Lung (tissue), 16 donors: ENCODE data around the gene CLDN15. TPM values are rescaled to one million over a fixed set of nuclear protein-coding genes. Genes with fewer than 3 reads are reported as not detected.
"Not testable (repeated sequence)": the region's sequence is repeated elsewhere in the genome, so short reads cannot be mapped to it uniquely, and the experiment has no call there.

Experiments used
- ATAC-seq: fragments of 200-7000 bp; cut with Tn5 transposase; one replicate; pipeline ENCODE4 v1.9.1; 2020; ENCODE audit warnings: moderate number of reproducible peaks; ENCODE audit not compliant: insufficient read depth, low FRiP score
- DNase-seq, 3 donors: peaks; one replicate each; pipeline ENCODE4 v3.0.0-alpha.2; 2013 to 2017
- H3K27ac ChIP-seq, 2 donors: one replicate each; pipeline ENCODE4 v1.5.1; 2013; ENCODE audit warnings: mild to moderate bottlenecking in 2 of 2, moderate library complexity in 2 of 2, control low read depth in 1 of 2, inconsistent platforms in 1 of 2, low read depth in 1 of 2, low read length in 1 of 2
- H3K27me3 ChIP-seq, 3 donors: one replicate each; pipeline ENCODE4 v1.5.1; 2013; ENCODE audit warnings: low read length in 2 of 3; ENCODE audit not compliant: control insufficient read depth in 3 of 3, insufficient read depth in 3 of 3
- H3K36me3 ChIP-seq, 4 donors: one replicate each; pipeline ENCODE4 v1.5.1; 2013; ENCODE audit warnings: low read length in 4 of 4, mild to moderate bottlenecking in 1 of 4, moderate library complexity in 1 of 4; ENCODE audit not compliant: control insufficient read depth in 4 of 4, insufficient read depth in 4 of 4
- H3K4me1 ChIP-seq, 5 donors: one replicate each; pipeline ENCODE4 v1.5.1; 2013; ENCODE audit warnings: low read length in 5 of 5, mild to moderate bottlenecking in 2 of 5, moderate library complexity in 1 of 5; ENCODE audit not compliant: control insufficient read depth in 5 of 5, insufficient read depth in 5 of 5
- H3K4me3 ChIP-seq: one replicate; pipeline ENCODE4 v1.5.1; 2013; ENCODE audit warnings: mild to moderate bottlenecking, control low read depth, moderate library complexity
- H3K9ac ChIP-seq, 2 donors: one replicate each; pipeline ENCODE4 v1.5.1; 2013; ENCODE audit warnings: low read length in 2 of 2, control low read depth in 1 of 2; ENCODE audit not compliant: insufficient read depth in 1 of 2
- H3K9me3 ChIP-seq, 4 donors: one replicate each; pipeline ENCODE4 v1.5.1; 2013; ENCODE audit warnings: low read length in 3 of 4, mild to moderate bottlenecking in 1 of 4, moderate library complexity in 1 of 4; ENCODE audit not compliant: control insufficient read depth in 4 of 4, insufficient read depth in 3 of 4
- CTCF ChIP-seq: IDR thresholded peaks from 2 replicates; pipeline ENCODE4 v1.5.1; 2012; ENCODE audit warnings: mild to moderate bottlenecking; ENCODE audit errors: control extremely low read depth, extremely low read depth
- WGBS, 2 donors: extraction: QIAGEN DNeasy Blood & Tissue Kit; methylation state at CpG; one replicate each; pipeline ENCODE4 v1.1.7; 2013; 5-methylcytosine and 5-hydroxymethylcytosine counted together
- long read RNA-seq, 5 donors: transcript quantifications; one replicate each; lab custom pipeline, GENCODE V29; 2026
- polyA plus RNA-seq, 2 donors: library from polyadenylated mRNA; stranded (reverse); fragments of 200-250 nt; gene quantifications; one replicate each; pipeline ENCODE4 v1.2.1, GENCODE V29; 2013
- total RNA-seq, 2 donors: library from RNA; depleted of rRNA in 1 of 2; stranded (reverse); fragments of >200 nt in 1 of 2; gene quantifications; one replicate each; pipeline ENCODE4 v1.2.1, GENCODE V29; 2014 to 2021
- donor health status: control.
- donor health status: control.
- donor health status: Bipolar disorder and iron deficiency.
- donor health status: healthy.
- donor health status: DM: yes; HTN: yes; CAD: no.

CLDN15 gene
- total RNA-seq: 1 to 10 TPM; 5.2 to 7.3 TPM
- polyA plus RNA-seq: 1 to 10 TPM; 5.9 to 8.0 TPM
- long read RNA-seq, donor 1, partial matches to known transcripts: 0 of 5 reads
- long read RNA-seq, donor 1, other reads (novel, unspliced or antisense): 0 of 5 reads
- long read RNA-seq, donor 2, partial matches to known transcripts: 0 of 2 reads
- long read RNA-seq, donor 2, other reads (novel, unspliced or antisense): 0 of 2 reads
- long read RNA-seq, donor 3, partial matches to known transcripts: 0 of 1 reads
- long read RNA-seq, donor 3, other reads (novel, unspliced or antisense): 0 of 1 reads
- long read RNA-seq, donor 4, partial matches to known transcripts: 0 of 2 reads
- long read RNA-seq, donor 4, other reads (novel, unspliced or antisense): 0 of 2 reads
- long read RNA-seq, donor 5, partial matches to known transcripts: 0 of 1 reads
- long read RNA-seq, donor 5, other reads (novel, unspliced or antisense): 0 of 1 reads

- Histone ChIP-seq H3K36me3 (peaks cover 0 to 31% (median 10%) of the 10 kb centered on the region in 4 donors), H3K9me3 (no peaks in the 10 kb centered on the region), H3K9ac (no peak within 1 kb of the TSS), H3K4me3 (no peak within 1 kb of the TSS), H3K27me3 (no peaks in the 10 kb centered on the region), H3K4me1 (peaks cover 0 to 18% (median 8%) of the 10 kb centered on the region in 5 donors), H3K27ac (peak within 1 kb of the TSS; percentile 61 to 82)
- ATAC-seq (no peak), DNase-seq (peak in 2 of 3 donors; percentile 60 to 68)
- no peak for TF ChIP-seq CTCF
- WGBS, 2 donors: 31 to 53% methylated on average over 30 to 31 of the region's 31 CpGs
Observed at GRCh38 chr7:101237206-101238067, at the start of gene CLDN15. TSS of gene CLDN15 (minus strand) at chr7:101237802. CDS start at chr7:101237581, 221 bp downstream.

- TF ChIP-seq CTCF: no peak
Observed at GRCh38 chr7:101287032-101287431, 49.4 kb upstream of the CLDN15 start.

GRCh38 chr7:101285880-101286279, 48.3 kb upstream of the CLDN15 start:
- H3K9me3 ChIP-seq, H3K4me1 ChIP-seq, H3K36me3 ChIP-seq, H3K9ac ChIP-seq, H3K27me3 ChIP-seq, H3K27ac ChIP-seq, H3K4me3 ChIP-seq, ATAC-seq: not testable (repeated sequence)
- WGBS, 2 donors: 51 to 71% methylated on average over 3 of the region's 3 CpGs
- peak in 1 of 3 donors; percentile 54 for DNase-seq

More at GRCh38 chr7:101287032-101287431, 49.4 kb upstream of the CLDN15 start:
- Histone ChIP-seq H3K9ac (no peak overlapping the region), H3K9me3 (peaks cover 0 to 2% (median 0%) of the 10 kb centered on the region in 4 donors), H3K4me1 (peaks cover 0 to 3% (median 0%) of the 10 kb centered on the region in 5 donors), H3K4me3 (no peak overlapping the region), H3K27ac (no peak overlapping the region), H3K27me3 (peaks cover 0 to 5% (median 4%) of the 10 kb centered on the region in 3 donors), H3K36me3 (no peaks in the 10 kb centered on the region)
- 15 to 56% methylated on average over 6 of the region's 6 CpGs for WGBS, 2 donors
- DNase-seq: no peak
- ATAC-seq: no peak

GRCh38 chr7:101285171-101285570, 47.6 kb upstream of the CLDN15 start:
- Histone ChIP-seq H3K27ac (no peak overlapping the region), H3K27me3 (peaks cover 0 to 5% (median 0%) of the 10 kb centered on the region in 3 donors), H3K4me3 (no peak overlapping the region), H3K9me3 (peaks cover 0 to 2% (median 0%) of the 10 kb centered on the region in 4 donors), H3K4me1 (peaks cover 0 to 3% (median 0%) of the 10 kb centered on the region in 5 donors), H3K36me3 (no peaks in the 10 kb centered on the region), H3K9ac (no peak overlapping the region)
- DNase-seq (no peak), ATAC-seq (no peak)
- no peak for TF ChIP-seq CTCF
- 82 to 90% methylated on average over 9 of the region's 9 CpGs for WGBS, 2 donors

- not testable (repeated sequence) for H3K36me3 ChIP-seq, ATAC-seq, DNase-seq, H3K4me1 ChIP-seq, H3K9ac ChIP-seq, H3K27ac ChIP-seq, H3K9me3 ChIP-seq, H3K4me3 ChIP-seq, H3K27me3 ChIP-seq
- WGBS, 2 donors: 90 to 95% methylated on average over 8 of the region's 8 CpGs
Observed at GRCh38 chr7:101280912-101281311, 43.3 kb upstream of the CLDN15 start.
